Measurements from ENCODE around the gene EZR.
"Not testable (repeated sequence)": the region's sequence is repeated elsewhere in the genome, so short reads cannot be mapped to it uniquely, and the experiment has no call there.

Gene EZR

GRCh38 chr6:158836625-158837311, 17.6 kb upstream of the EZR start:
- DNase-seq, result no peak

GRCh38 chr6:158835616-158836221, 16.6 kb upstream of the EZR start:
- H2BK12ac ChIP-seq (ENCODE audit: low read length in 2 of 2), result no peak overlapping the region
- H2AK5ac ChIP-seq (ENCODE audit: low read length, severe bottlenecking), result no peak overlapping the region
- no peaks in the 10 kb centered on the region for H3K36me3 ChIP-seq (ENCODE audit: control insufficient read depth in 1 of 2, insufficient read depth in 2 of 2, low read depth in 1 of 2, low read length in 2 of 2)
- no peak overlapping the region for H3K23ac ChIP-seq (ENCODE audit: low read length in 2 of 2)
- H3K4ac ChIP-seq (ENCODE audit: low read depth in 1 of 2, low read length in 2 of 2), result no peak overlapping the region
- peak overlapping the region; percentile 74 for H3K9ac ChIP-seq (ENCODE audit: low read length)
- no peak overlapping the region for H4K91ac ChIP-seq (ENCODE audit: low read length)
- H3K4me3 ChIP-seq (ENCODE audit: insufficient read depth in 1 of 2, low read depth in 1 of 2, low read length in 2 of 2), result peak overlapping the region in 1 of 2 experiments; percentile 5
- H3K14ac ChIP-seq (ENCODE audit: low read length in 2 of 2), result no peak overlapping the region
- no peak for DNase-seq
- no peak overlapping the region for H2BK120ac ChIP-seq (ENCODE audit: low read depth, low read length)
- no peaks in the 10 kb centered on the region for H3K9me3 ChIP-seq (ENCODE audit: control insufficient read depth, low read length)
- H3K18ac ChIP-seq (ENCODE audit: low read depth in 1 of 2, low read length in 2 of 2), result no peak overlapping the region
- no peak overlapping the region for H2BK15ac ChIP-seq (ENCODE audit: low read depth, poor library complexity, severe bottlenecking)
- H3K4me1 ChIP-seq (ENCODE audit: control insufficient read depth, insufficient read depth, low read depth, low read length), result peaks cover 4% of the 10 kb centered on the region
- H3K4me2 ChIP-seq (ENCODE audit: low read length, poor library complexity, severe bottlenecking), result no peak overlapping the region
- no peak overlapping the region for H2BK5ac ChIP-seq (ENCODE audit: low read depth, low read length, poor library complexity, severe bottlenecking)
- H3K27me3 ChIP-seq (ENCODE audit: control insufficient read depth in 1 of 2, insufficient read depth in 1 of 2, low read length in 2 of 2), result no peaks in the 10 kb centered on the region
- H4K8ac ChIP-seq (ENCODE audit: low read length), result no peak overlapping the region
- 70% methylated on average over 19 of the region's 19 CpGs for WGBS
- H3K79me1 ChIP-seq (replicated peaks; ENCODE audit: low read length, poor library complexity, severe bottlenecking), result no peaks in the 10 kb centered on the region
- no peak overlapping the region for H3K27ac ChIP-seq (ENCODE audit: low read length, poor library complexity, severe bottlenecking)
- H2AFZ ChIP-seq (ENCODE audit: low read depth, low read length), result no peak overlapping the region

More at GRCh38 chr6:158836625-158837311, 17.6 kb upstream of the EZR start:
- Histone ChIP-seq H3K4ac (ENCODE audit: low read depth in 1 of 2, low read length in 2 of 2) (no peak overlapping the region), H2AK5ac (ENCODE audit: low read length, severe bottlenecking) (peak overlapping the region; percentile 49), H3K4me1 (ENCODE audit: control insufficient read depth, insufficient read depth, low read depth, low read length) (peaks cover 4% of the 10 kb centered on the region), H3K79me1 (replicated peaks; ENCODE audit: low read length, poor library complexity, severe bottlenecking) (no peaks in the 10 kb centered on the region), H2BK5ac (ENCODE audit: low read depth, low read length, poor library complexity, severe bottlenecking) (no peak overlapping the region), H3K27me3 (ENCODE audit: control insufficient read depth in 1 of 2, insufficient read depth in 1 of 2, low read length in 2 of 2) (no peaks in the 10 kb centered on the region), H3K9ac (ENCODE audit: low read length) (no peak overlapping the region), H3K36me3 (ENCODE audit: control insufficient read depth in 1 of 2, insufficient read depth in 2 of 2, low read depth in 1 of 2, low read length in 2 of 2) (no peaks in the 10 kb centered on the region), H2BK12ac (ENCODE audit: low read length in 2 of 2) (no peak overlapping the region), H3K14ac (ENCODE audit: low read length in 2 of 2) (peak overlapping the region in 1 of 2 experiments; percentile 7), H3K4me3 (ENCODE audit: insufficient read depth in 1 of 2, low read depth in 1 of 2, low read length in 2 of 2) (no peak overlapping the region), H4K8ac (ENCODE audit: low read length) (no peak overlapping the region), H2BK15ac (ENCODE audit: low read depth, poor library complexity, severe bottlenecking) (no peak overlapping the region), H3K4me2 (ENCODE audit: low read length, poor library complexity, severe bottlenecking) (no peak overlapping the region), H3K9me3 (ENCODE audit: control insufficient read depth, low read length) (no peaks in the 10 kb centered on the region), H2AFZ (ENCODE audit: low read depth, low read length) (no peak overlapping the region), H3K23ac (ENCODE audit: low read length in 2 of 2) (no peak overlapping the region), H3K18ac (ENCODE audit: low read depth in 1 of 2, low read length in 2 of 2) (no peak overlapping the region), H2BK120ac (ENCODE audit: low read depth, low read length) (no peak overlapping the region), H4K91ac (ENCODE audit: low read length) (peak overlapping the region; percentile 12), H3K27ac (ENCODE audit: low read length, poor library complexity, severe bottlenecking) (no peak overlapping the region)
- WGBS, result 94% methylated on average over 11 of the region's 11 CpGs

GRCh38 chr6:158834675-158835385, 15.7 kb upstream of the EZR start:
- H3K27ac ChIP-seq (ENCODE audit: low read length, poor library complexity, severe bottlenecking), result no peak overlapping the region
- WGBS, result 97% methylated on average over 9 of the region's 9 CpGs

GRCh38 chr6:158832807-158833206, 13.6 kb upstream of the EZR start:
- not testable (repeated sequence) for H4K91ac ChIP-seq (ENCODE audit: low read length); H3K4me3 ChIP-seq (ENCODE audit: insufficient read depth in 1 of 2, low read depth in 1 of 2, low read length in 2 of 2); H3K4me1 ChIP-seq (ENCODE audit: control insufficient read depth, insufficient read depth, low read depth, low read length); H3K9me3 ChIP-seq (ENCODE audit: control insufficient read depth, low read length); H2BK120ac ChIP-seq (ENCODE audit: low read depth, low read length); H3K23ac ChIP-seq (ENCODE audit: low read length in 2 of 2); H3K9ac ChIP-seq (ENCODE audit: low read length); H2BK12ac ChIP-seq (ENCODE audit: low read length in 2 of 2); H2BK15ac ChIP-seq (ENCODE audit: low read depth, poor library complexity, severe bottlenecking); H2BK5ac ChIP-seq (ENCODE audit: low read depth, low read length, poor library complexity, severe bottlenecking); H3K4ac ChIP-seq (ENCODE audit: low read depth in 1 of 2, low read length in 2 of 2); H3K36me3 ChIP-seq (ENCODE audit: control insufficient read depth in 1 of 2, insufficient read depth in 2 of 2, low read depth in 1 of 2, low read length in 2 of 2); H4K8ac ChIP-seq (ENCODE audit: low read length); H3K4me2 ChIP-seq (ENCODE audit: low read length, poor library complexity, severe bottlenecking); H3K18ac ChIP-seq (ENCODE audit: low read depth in 1 of 2, low read length in 2 of 2); H2AFZ ChIP-seq (ENCODE audit: low read depth, low read length); H3K27ac ChIP-seq (ENCODE audit: low read length, poor library complexity, severe bottlenecking); H3K27me3 ChIP-seq (ENCODE audit: control insufficient read depth in 1 of 2, insufficient read depth in 1 of 2, low read length in 2 of 2); H2AK5ac ChIP-seq (ENCODE audit: low read length, severe bottlenecking); H3K14ac ChIP-seq (ENCODE audit: low read length in 2 of 2); DNase-seq; H3K79me1 ChIP-seq (replicated peaks; ENCODE audit: low read length, poor library complexity, severe bottlenecking)
- WGBS, result 90% methylated on average over 4 of the region's 9 CpGs

More at GRCh38 chr6:158834675-158835385, 15.7 kb upstream of the EZR start:
- Histone ChIP-seq H2AFZ (ENCODE audit: low read depth, low read length) (no peak overlapping the region), H2AK5ac (ENCODE audit: low read length, severe bottlenecking) (no peak overlapping the region), H3K79me1 (replicated peaks; ENCODE audit: low read length, poor library complexity, severe bottlenecking) (no peaks in the 10 kb centered on the region), H3K4me1 (ENCODE audit: control insufficient read depth, insufficient read depth, low read depth, low read length) (peaks cover 4% of the 10 kb centered on the region), H3K36me3 (ENCODE audit: control insufficient read depth in 1 of 2, insufficient read depth in 2 of 2, low read depth in 1 of 2, low read length in 2 of 2) (no peaks in the 10 kb centered on the region), H3K4me2 (ENCODE audit: low read length, poor library complexity, severe bottlenecking) (no peak overlapping the region), H3K27me3 (ENCODE audit: control insufficient read depth in 1 of 2, insufficient read depth in 1 of 2, low read length in 2 of 2) (no peaks in the 10 kb centered on the region), H3K23ac (ENCODE audit: low read length in 2 of 2) (peak overlapping the region in 1 of 2 experiments; percentile 9), H4K91ac (ENCODE audit: low read length) (no peak overlapping the region), H2BK120ac (ENCODE audit: low read depth, low read length) (no peak overlapping the region), H3K9me3 (ENCODE audit: control insufficient read depth, low read length) (no peaks in the 10 kb centered on the region), H2BK5ac (ENCODE audit: low read depth, low read length, poor library complexity, severe bottlenecking) (no peak overlapping the region), H2BK15ac (ENCODE audit: low read depth, poor library complexity, severe bottlenecking) (no peak overlapping the region), H3K9ac (ENCODE audit: low read length) (peak overlapping the region; percentile 74), H3K4ac (ENCODE audit: low read depth in 1 of 2, low read length in 2 of 2) (no peak overlapping the region), H4K8ac (ENCODE audit: low read length) (no peak overlapping the region), H3K4me3 (ENCODE audit: insufficient read depth in 1 of 2, low read depth in 1 of 2, low read length in 2 of 2) (no peak overlapping the region), H3K18ac (ENCODE audit: low read depth in 1 of 2, low read length in 2 of 2) (no peak overlapping the region), H2BK12ac (ENCODE audit: low read length in 2 of 2) (no peak overlapping the region), H3K14ac (ENCODE audit: low read length in 2 of 2) (no peak overlapping the region)
- DNase-seq, result no peak

Measured in mesenchymal stem cell (in vitro differentiated cells and primary cell).